Subcutaneous adipose tissue (tissue), 4 donors: ENCODE data around the gene PRR36. TPM values are rescaled to one million over a fixed set of nuclear protein-coding genes. Genes with fewer than 3 reads are reported as not detected.

Source experiments
- total RNA-seq, 4 donors: library from RNA; depleted of rRNA; stranded (reverse); fragments of >200 nt; gene quantifications; one replicate each; pipeline ENCODE4 v1.1.0, GENCODE V29; 2016
- TF ChIP-seq, protein P1 (sequence below): fragments of 450-650 bp; IDR thresholded peaks from one replicate; pipeline ENCODE4 v1.5.1; 2016; ENCODE audit warnings: low read depth, mild to moderate bottlenecking, control low read depth, antibody characterized with exemption, moderate library complexity

The PRR36 gene
- total RNA-seq, 4 donors from 2014 or later: not detected

DNA sequence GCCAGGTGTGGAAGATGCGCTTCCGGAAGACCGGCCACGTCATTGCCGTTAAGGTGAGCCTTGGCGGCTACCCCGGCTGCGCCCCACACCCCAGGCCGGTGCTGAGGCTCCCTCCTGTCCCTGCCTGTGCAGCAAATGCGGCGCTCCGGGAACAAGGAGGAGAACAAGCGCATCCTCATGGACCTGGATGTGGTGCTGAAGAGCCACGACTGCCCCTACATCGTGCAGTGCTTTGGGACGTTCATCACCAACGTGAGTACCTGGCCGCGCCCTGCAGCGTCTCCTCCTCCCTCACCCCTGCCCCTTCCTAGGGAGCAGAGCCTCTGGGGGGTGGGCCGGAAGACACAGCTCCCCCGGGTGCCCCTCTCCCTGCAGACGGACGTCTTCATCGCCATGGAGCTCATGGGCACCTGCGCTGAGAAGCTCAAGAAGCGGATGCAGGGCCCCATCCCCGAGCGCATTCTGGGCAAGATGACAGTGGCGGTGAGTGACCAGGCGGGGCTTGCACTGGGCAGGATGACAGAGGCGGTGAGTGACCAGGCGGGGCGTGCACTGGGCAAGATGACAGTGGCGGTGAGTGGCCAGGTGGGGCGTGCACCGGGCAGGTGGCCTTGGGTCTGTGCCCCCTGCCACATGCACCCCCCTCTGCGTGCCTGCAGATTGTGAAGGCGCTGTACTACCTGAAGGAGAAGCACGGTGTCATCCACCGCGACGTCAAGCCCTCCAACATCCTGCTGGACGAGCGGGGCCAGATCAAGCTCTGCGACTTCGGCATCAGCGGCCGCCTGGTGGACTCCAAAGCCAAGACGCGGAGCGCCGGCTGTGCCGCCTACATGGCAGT, 36.4 kb upstream of the PRR36 start:
- TF ChIP-seq, protein P1, sequence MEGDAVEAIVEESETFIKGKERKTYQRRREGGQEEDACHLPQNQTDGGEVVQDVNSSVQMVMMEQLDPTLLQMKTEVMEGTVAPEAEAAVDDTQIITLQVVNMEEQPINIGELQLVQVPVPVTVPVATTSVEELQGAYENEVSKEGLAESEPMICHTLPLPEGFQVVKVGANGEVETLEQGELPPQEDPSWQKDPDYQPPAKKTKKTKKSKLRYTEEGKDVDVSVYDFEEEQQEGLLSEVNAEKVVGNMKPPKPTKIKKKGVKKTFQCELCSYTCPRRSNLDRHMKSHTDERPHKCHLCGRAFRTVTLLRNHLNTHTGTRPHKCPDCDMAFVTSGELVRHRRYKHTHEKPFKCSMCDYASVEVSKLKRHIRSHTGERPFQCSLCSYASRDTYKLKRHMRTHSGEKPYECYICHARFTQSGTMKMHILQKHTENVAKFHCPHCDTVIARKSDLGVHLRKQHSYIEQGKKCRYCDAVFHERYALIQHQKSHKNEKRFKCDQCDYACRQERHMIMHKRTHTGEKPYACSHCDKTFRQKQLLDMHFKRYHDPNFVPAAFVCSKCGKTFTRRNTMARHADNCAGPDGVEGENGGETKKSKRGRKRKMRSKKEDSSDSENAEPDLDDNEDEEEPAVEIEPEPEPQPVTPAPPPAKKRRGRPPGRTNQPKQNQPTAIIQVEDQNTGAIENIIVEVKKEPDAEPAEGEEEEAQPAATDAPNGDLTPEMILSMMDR: no peak

GRCh38 chr19:7909471-7910067, 35.4 kb upstream of the PRR36 start:
- TF ChIP-seq, protein P1: no peak

GRCh38 chr19:7908742-7909461, 34.7 kb upstream of the PRR36 start:
- TF ChIP-seq, protein P1: no peak

DNA sequence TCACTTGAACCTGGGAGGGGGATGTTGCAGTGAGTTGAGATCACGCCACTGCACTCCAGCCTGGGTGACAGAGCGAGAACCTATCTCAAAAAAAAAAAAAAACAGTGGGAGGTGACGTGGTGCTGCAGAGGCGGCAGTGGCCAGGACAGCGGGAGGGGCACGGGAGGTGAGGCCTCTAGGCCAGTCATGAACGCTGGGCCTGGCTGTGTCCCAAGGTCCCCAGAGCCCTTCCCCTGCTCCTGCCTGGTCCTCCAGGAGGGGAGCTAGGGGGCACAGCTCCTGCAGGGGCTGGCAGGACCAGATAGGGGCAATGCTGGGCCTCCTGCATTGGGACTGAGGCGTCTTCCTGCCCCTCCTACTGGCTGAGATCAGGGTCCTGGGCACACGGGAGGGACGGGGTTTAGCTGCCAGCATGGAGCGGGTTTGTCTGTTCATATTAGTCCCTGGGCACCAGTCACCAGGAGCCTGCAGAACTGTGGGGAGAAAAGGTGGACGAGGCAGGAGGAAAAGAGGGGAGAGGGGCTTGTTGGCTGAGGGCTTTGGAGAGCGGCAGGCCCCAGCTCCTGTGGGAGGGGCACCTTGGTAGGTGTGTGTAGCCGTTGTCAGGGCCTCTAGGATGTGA, 34.0 kb upstream of the PRR36 start:
- TF ChIP-seq, protein P1: no peak

GRCh38 chr19:7907544-7907943, 33.4 kb upstream of the PRR36 start:
- TF ChIP-seq, protein P1: no peak

GRCh38 chr19:7907122-7907521, 32.9 kb upstream of the PRR36 start:
- TF ChIP-seq, protein P1: no peak
